SH-SY5Y (cell line): ENCODE results near the gene WDR19.

ENCODE experiments used
- GATA2 ChIP-seq: IDR thresholded peaks from 2 replicates; pipeline ENCODE4 v1.6.1; 2011; ENCODE audit warnings: mild to moderate bottlenecking, low read depth, low read length
- GATA3 ChIP-seq: IDR thresholded peaks from 2 replicates; pipeline ENCODE4 v1.6.1; 2011; ENCODE audit warnings: low read depth, mild to moderate bottlenecking, low read length, moderate library complexity

- TF ChIP-seq GATA3 (no peak), GATA2 (no peak)
Measured at GRCh38 chr4:39227906-39228305, 45.6 kb downstream of the WDR19 start.
